Activated CD8-positive, alpha-beta T cell treated with anti-CD3 and anti-CD28 coated beads for 36 hours (primary cell): ENCODE data around the gene OPCML. TPM values are rescaled to one million over a fixed set of nuclear protein-coding genes. Genes with fewer than 3 reads are reported as not detected.

Experiments
- ATAC-seq: fragments of 200-7000 bp; cut with Tn5 transposase; one replicate; pipeline ENCODE4 v1.10.0; 2021; ENCODE audit warnings: mild to moderate bottlenecking, moderate library complexity
- CTCF ChIA-PET: fragments of 350-600 bp; sonication (Branson Sonifier 250); formaldehyde crosslinking; loops from one replicate; lab custom pipeline; 2021; ENCODE audit warnings: antibody characterized with exemption; lab: Charles Lee
- POLR2A ChIA-PET: fragments of 350-600 bp; sonication (Branson Sonifier 250); formaldehyde crosslinking; loops from one replicate; lab custom pipeline; 2021; ENCODE audit warnings: antibody characterized with exemption; lab: Charles Lee
- DNase-seq: peaks from one replicate; pipeline ENCODE4 v3.0.0-alpha.2; 2020
- H3K27ac Mint-ChIP-seq: one replicate; pipeline ENCODE4 v1.8.0; 2021; ENCODE audit warnings: mild to moderate bottlenecking, mixed read lengths
- H3K27me3 Mint-ChIP-seq: one replicate; pipeline ENCODE4 v1.8.0; 2021; ENCODE audit warnings: mixed read lengths
- H3K36me3 Mint-ChIP-seq: one replicate; pipeline ENCODE4 v1.8.0; 2021; ENCODE audit warnings: low read depth, mixed read lengths
- H3K4me1 Mint-ChIP-seq: one replicate; pipeline ENCODE4 v1.8.0; 2021; ENCODE audit warnings: low read depth, mixed read lengths
- H3K4me3 Mint-ChIP-seq: one replicate; pipeline ENCODE4 v1.8.0; 2021; ENCODE audit warnings: mild to moderate bottlenecking, moderate library complexity, mixed read lengths
- H3K9me3 Mint-ChIP-seq: one replicate; pipeline ENCODE4 v1.8.0; 2021; ENCODE audit warnings: mixed read lengths
- CTCF ChIP-seq: fragments of 200-600 bp; IDR thresholded peaks from one replicate; pipeline ENCODE4 v1.8.0; 2022; ENCODE audit warnings: antibody characterized with exemption, mild to moderate bottlenecking
- intact Hi-C: fragments of 100-400 bp; cut with micrococcal nuclease; formaldehyde crosslinking; loops from one replicate; pipeline ENCODE4 v1.10.0; 2022
- total RNA-seq, 2 experiments: library from RNA; stranded (reverse); gene quantifications; one replicate each; pipeline ENCODE4 v1.2.3, GENCODE V29; 2021

The OPCML gene
- total RNA-seq, 2 experiments from 2014 or later = not detected

GRCh38 chr11:132610791-132611190, 921.5 kb downstream of the OPCML start:
- ATAC-seq (no peak), DNase-seq (no peak)
- H3K27ac Mint-ChIP-seq = no peak overlapping the region
- intact Hi-C loops = no loop called here
- peaks cover 1% of the 10 kb centered on the region for H3K27me3 Mint-ChIP-seq
- H3K36me3 Mint-ChIP-seq = no peaks in the 10 kb centered on the region
- ChIA-PET CTCF (interaction anchor here (1.3 kb wide), 1 partner anchor 9 kb away, joined by 3 read pairs; no protein-coding TSS in a partner anchor), POLR2A (no interaction called here)
- TF ChIP-seq CTCF = no peak
- no peaks in the 10 kb centered on the region for H3K4me1 Mint-ChIP-seq
- no peak overlapping the region for H3K4me3 Mint-ChIP-seq
- H3K9me3 Mint-ChIP-seq = no peaks in the 10 kb centered on the region

- ChIA-PET CTCF (interaction anchor here (1.3 kb wide), 1 partner anchor 10 kb away, joined by 3 read pairs; no protein-coding TSS in a partner anchor), POLR2A (no interaction called here)
- no peak for ATAC-seq
- Mint-ChIP-seq H3K4me1 (no peaks in the 10 kb centered on the region), H3K4me3 (no peak overlapping the region), H3K9me3 (no peaks in the 10 kb centered on the region), H3K27me3 (peaks cover 3% of the 10 kb centered on the region), H3K27ac (no peak overlapping the region), H3K36me3 (no peaks in the 10 kb centered on the region)
- no peak for DNase-seq
- no peak for TF ChIP-seq CTCF
- intact Hi-C loops = no loop called here
Observed at GRCh38 chr11:132610216-132610615, 922.1 kb downstream of the OPCML start.

- ChIA-PET POLR2A (no interaction called here), CTCF (no interaction called here)
- Mint-ChIP-seq H3K27ac (no peak overlapping the region), H3K36me3 (no peaks in the 10 kb centered on the region), H3K4me1 (no peaks in the 10 kb centered on the region), H3K27me3 (peaks cover 3% of the 10 kb centered on the region), H3K9me3 (no peaks in the 10 kb centered on the region), H3K4me3 (no peak overlapping the region)
- ATAC-seq (no peak), DNase-seq (no peak)
- TF ChIP-seq CTCF = no peak
- intact Hi-C loops = no loop called here
Observed at GRCh38 chr11:132607575-132607974, 924.7 kb downstream of the OPCML start.

GRCh38 chr11:132605825-132606570, 926.3 kb downstream of the OPCML start:
- no peak overlapping the region for H3K27ac Mint-ChIP-seq
- intact Hi-C loops = no loop called here
- peaks cover 3% of the 10 kb centered on the region for H3K27me3 Mint-ChIP-seq
- POLR2A ChIA-PET = no interaction called here
- CTCF ChIA-PET = no interaction called here
- ATAC-seq (no peak), DNase-seq (no peak)
- no peaks in the 10 kb centered on the region for H3K9me3 Mint-ChIP-seq
- H3K4me1 Mint-ChIP-seq = no peaks in the 10 kb centered on the region
- H3K36me3 Mint-ChIP-seq = no peaks in the 10 kb centered on the region
- no peak overlapping the region for H3K4me3 Mint-ChIP-seq
- no peak for TF ChIP-seq CTCF

- ChIA-PET POLR2A (no interaction called here), CTCF (no interaction called here)
- intact Hi-C loops = no loop called here
- no peak for DNase-seq
- ATAC-seq = no peak
- no peak for TF ChIP-seq CTCF
- Mint-ChIP-seq H3K4me3 (no peak overlapping the region), H3K27me3 (peaks cover 3% of the 10 kb centered on the region), H3K27ac (no peak overlapping the region), H3K36me3 (no peaks in the 10 kb centered on the region), H3K4me1 (no peaks in the 10 kb centered on the region), H3K9me3 (no peaks in the 10 kb centered on the region)
Observed at GRCh38 chr11:132604431-132604830, 927.9 kb downstream of the OPCML start.
